Stimulated activated CD4-positive, alpha-beta T cell treated with anti-CD3 and anti-CD28 coated beads, Interleukin-15, amount 100 ng/mL, for 48 hours (primary cell): ENCODE measurements around the gene PRKRIP1.
"Not testable (repeated sequence)": the region's sequence is repeated elsewhere in the genome, so short reads cannot be mapped to it uniquely, and the experiment has no call there.

Experiments used
- DNase-seq, 2 donors: peaks; one replicate each; pipeline ENCODE4 v3.0.0-alpha.2; 2020; ENCODE audit warnings: low read depth in 2 of 2

Gene PRKRIP1

DNA sequence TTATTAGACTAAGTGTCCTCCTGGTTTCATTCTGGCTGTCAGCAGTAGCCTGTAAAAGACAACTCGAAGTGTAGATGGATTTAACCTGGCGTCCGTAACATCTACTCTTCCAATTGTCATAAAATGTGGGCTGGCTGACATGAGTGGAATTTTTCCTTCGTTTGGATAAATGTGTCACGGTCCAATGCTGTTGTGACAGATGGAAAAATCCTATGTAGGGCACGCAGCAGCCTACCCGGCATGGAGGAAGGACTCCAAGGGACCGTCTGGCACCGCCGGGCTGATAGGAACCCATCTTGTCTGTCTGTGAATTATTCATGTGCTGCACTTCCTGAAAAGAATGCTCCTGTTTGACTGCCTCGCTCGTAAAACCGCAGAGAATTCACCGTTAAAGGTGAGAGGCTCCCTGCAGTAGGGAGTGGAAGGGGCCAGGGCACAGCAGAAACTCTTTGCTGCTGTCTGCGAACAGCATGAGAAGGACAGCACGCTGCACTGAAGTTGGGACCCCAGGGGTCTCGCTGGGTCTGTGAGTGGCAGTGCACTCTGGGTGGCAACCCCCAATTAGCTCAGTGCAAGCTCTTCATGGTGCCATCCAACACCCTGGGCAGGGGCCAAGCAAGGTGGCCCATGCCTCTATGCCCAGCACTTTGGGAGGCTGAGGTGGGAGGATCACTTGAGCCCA is 35.6 kb downstream of the PRKRIP1 start:
- no peak for DNase-seq

DNA sequence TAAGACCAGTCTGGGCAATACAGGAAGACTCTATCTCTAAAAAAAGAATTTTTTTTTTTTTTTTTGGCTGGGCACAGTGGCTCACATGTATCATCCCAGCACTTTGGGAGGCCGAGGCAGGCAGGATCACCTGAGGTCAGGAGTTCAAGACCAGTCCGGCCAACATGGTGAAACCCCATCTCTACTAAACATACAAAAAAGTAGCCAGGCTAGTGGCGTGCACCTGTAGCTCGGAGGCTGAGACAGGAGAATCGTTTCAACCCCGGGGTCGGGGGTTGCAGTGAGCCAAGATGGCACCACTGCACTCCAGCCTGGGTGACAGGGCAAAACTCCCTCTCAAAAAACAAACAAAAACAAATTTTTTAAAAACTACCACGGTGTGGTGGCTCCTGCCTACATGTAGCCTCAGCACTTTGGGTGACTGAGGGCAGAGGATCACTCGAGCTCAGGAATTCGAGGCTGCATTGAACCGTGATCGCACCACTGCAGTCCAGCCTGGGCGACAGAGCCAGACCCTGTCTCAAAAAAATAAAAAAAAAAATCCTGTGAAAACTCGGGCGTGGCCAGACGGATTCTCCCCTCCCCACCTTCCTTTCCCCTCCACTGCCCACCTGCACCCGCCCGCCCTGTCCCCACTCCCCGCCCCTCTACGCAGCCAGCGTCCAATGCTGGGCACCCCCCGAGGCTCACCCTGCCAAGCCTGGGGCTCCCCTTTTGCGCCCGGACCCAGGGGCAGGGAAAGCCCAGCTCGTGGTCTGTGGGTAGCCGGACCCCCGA is 36.5 kb downstream of the PRKRIP1 start:
- DNase-seq, result no peak

DNA sequence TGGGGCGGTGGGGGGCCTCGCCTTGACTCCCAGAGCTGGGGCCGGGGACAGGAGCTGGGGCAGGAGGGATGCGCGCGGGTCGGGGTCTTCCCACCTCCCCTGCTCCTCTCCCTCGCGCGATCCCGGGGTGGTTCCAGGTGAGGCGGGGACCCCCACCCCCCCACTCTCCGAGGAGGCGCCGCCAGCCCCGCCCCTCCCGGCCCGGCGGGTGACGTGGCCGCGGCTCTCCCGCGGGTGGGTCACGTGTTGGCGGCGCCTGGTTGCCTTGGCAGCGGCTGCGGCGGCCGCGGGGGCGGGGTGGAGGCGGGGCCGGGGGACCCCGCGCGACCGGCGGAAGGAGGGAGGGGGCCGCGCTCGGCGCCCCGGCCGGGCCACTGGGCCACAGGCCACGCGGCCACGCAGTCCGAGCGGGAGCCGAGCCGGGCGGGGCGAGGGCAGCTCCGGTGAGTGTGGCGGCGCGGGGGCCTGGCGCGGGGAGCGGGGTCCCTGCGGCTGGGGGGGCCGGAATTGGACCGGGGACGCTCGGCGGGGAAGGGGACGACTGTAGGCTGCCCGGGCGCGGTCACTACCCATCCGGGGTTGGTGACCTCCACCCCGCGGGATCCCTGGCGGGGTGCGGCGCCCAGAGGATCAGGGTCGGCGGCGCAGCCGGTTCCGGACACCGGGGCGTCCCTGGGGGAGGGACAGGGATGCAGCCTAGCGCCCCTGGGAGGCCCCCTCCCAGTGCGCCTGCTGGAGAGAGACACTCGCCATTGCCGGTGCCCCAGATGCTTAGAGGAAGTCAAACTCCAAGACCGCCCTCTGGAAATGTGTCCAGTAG is 37.3 kb downstream of the PRKRIP1 start, which contains the start of gene ORAI2:
Gene ORAI2 (plus strand): TSS at position 357 of the 820 bp plus-strand sequence. CDS start 5,382 bp downstream, outside the sequence.
- DNase-seq, result peak; percentile 70 to 80

DNA sequence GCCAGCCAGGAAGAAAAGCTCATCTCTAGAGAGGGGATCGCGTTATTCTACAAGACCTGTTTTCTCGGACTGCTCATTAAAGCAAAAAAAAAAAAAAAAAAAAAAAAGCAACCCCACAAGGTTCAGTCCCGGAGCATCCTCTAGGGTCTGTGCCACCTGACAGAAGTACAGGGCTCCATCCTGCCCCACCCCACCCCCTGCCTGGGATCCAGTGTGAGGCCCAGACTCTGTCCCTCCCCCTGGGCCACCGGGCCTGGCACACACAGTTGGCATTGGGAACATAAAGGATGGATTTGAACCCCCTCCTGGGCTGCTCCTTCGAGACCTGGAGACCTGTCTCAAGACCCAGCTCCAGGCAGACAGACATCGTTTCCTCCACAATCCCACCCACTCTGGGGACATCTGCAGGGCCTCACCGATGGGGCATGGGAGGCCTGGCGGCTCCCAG is 37.9 kb downstream of the PRKRIP1 start:
- no peak for DNase-seq

DNA sequence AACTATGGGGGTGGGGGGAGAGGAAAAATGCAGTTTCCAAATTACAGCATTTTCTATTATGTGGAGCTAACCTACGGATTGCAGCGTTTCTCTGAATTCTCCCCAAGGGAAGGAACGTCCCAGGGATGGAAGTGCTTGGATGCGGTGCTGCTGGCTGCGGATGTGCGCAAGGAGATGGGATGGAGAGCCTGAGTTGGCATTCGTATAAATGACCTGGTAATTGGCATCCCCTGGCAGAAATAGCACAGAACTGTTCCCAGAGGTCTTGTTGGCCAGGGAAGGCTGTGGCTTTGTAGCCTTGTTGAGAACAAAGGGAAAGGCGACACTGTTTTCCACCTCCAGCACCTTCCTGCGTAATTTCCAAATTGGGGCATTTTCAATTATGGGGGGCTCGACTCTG is 40.0 kb downstream of the PRKRIP1 start:
- no peak for DNase-seq

DNA sequence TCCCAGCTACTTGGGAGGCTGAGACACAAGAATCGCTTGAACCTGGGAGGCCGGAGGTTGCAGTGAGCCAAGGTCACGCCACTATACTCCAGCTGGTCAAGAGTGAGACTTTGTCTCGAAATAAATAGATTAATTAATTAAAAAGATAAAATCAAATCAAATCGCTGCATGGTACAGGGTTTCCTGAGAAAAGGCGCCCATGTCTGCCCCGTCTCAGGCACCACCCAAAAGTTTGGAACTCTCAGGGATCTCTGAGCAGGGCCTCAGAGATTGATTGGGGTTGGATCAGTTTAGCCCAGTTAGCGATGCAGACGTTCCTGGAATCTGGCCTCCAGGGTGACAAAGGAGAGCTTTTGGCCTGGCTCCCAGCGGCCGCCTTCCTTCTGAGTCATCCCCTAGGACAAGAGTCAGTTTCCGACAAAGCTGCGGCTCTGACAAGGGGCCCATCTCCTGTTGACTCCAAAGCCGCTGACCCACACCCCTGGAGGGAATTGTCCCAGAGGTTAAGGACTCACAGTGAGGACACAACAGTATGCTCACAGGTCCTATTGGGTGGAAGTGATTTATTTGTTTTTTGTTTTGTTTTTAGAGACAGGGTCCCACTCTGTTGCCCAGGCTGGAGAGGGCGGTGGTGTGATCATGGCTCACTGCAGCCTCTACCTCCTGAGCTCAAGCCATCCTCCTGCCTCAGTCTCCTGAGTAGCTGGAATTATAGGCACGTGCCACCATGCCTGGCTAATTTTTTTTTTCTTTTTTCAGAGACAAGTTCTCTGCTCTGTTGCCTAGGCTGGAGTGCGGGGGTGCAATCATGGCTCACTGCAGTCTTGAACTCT is 44.0 kb downstream of the PRKRIP1 start:
- DNase-seq, result no peak

DNA sequence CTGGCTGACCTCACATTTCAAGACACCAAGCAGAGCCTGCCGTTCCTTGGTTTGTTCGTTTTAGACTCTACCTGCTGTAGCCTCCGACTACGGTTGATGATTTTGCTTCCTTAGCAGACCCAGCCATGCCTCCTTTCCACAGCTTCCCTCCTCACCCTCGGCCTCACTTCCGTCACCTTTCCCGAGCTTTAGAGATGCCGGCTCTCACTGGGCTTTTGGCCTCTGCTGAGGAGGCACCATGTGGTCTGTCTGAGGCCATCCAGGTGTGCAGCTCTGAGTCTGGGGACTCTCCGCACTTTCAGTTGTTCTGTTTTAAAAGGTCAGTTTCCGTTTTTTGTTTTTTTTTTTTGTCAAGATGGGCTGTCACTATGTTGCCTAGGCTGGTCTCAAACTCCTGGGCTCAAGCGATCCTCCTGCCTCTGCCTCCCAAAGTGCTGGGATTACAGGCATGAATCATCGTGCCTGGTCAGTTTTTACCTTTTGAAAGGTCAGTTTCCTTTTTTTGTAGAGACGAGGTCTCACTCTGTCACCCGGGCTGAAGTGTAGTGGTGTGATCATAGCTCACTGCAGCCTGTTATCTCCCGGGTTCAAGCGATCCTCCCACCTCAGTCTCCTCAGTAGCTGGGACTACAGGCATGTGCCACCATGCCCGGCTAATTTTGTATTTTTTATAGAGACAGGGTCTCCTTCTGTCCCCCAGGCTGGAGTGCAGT is 49.0 kb downstream of the PRKRIP1 start:
- no peak for DNase-seq

DNA sequence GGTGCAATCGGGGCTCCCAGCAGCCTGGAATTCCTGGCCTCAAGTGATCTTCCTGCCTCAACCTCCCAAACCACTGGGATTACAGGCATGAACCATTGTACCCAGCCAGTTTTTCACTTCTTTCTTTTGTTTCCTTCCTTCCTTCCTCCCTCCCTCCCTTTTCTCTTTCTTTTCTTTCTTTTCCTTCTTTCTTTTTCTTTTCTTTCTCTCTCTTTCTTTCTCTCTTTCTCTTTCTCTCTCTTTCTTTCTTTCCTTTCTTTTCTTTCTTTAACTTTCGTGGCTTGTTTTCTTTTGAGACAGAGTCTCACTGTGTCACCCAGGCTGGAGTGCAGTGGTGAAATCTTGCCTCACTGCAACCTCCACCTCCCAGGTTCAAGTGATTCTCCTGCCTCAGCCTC is 49.5 kb downstream of the PRKRIP1 start:
- no peak for DNase-seq

DNA sequence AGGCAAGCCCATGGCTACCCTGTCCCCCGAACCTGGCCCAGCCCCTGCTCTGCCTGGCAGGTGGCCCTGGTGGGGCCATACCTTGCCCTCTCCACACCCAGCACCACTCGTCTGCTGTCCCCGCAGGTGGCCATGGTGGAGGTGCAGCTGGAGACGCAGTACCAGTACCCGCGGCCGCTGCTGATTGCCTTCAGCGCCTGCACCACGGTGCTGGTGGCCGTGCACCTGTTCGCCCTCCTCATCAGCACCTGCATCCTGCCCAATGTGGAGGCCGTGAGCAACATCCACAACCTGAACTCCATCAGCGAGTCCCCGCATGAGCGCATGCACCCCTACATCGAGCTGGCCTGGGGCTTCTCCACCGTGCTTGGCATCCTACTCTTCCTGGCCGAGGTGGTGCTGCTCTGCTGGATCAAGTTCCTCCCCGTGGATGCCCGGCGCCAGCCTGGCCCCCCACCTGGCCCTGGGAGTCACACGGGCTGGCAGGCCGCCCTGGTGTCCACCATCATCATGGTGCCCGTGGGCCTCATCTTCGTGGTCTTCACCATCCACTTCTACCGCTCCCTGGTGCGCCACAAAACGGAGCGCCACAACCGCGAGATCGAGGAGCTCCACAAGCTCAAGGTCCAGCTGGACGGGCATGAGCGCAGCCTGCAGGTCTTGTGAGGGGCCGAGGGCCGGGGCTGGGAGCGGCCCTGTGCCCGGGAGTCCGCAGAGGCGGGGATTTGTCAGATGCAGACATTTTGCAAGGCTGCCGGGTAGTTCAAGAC is 50.4 kb downstream of the PRKRIP1 start:
- no peak for DNase-seq

DNA sequence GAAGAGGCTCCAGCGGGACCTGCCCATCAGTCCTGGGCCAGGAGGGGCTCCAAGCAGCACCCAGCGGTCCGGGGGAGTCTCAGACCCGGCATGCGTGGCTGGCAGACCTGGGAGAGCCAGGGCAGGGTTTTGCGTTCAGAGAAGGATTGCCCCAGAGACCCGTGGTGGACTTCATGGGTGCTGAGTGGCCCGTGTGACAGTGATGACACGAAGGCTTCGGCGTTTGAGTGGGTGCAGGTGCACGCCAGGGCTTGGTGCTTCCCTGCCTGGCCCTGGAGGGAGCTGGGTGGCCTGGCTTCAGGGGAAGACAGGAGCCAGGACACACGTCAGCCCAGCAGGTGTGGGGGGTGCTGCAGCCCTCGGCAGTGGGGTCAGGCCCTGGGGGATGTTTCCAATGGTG is 51.1 kb downstream of the PRKRIP1 start:
- DNase-seq, result no peak

DNA sequence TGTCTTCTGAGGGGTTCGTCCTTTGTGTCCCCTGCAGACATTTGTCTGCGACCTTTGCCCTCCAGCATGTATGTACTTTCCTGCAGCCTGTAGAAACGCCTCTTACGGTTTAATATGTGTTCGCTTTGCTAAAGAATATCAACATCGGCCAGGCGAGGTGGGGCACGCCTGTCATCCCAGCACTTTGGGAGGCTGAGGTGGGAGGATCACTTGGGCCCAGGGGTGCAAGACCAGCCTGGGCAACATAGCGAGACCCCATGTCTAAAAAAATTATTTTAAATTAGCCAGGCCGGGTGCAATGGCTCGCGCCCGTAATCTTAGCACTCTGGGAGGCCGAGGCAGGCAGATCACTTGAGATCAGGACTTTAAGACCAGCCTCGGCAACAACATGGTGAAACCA is 53.0 kb downstream of the PRKRIP1 start:
- DNase-seq, result no peak

DNA sequence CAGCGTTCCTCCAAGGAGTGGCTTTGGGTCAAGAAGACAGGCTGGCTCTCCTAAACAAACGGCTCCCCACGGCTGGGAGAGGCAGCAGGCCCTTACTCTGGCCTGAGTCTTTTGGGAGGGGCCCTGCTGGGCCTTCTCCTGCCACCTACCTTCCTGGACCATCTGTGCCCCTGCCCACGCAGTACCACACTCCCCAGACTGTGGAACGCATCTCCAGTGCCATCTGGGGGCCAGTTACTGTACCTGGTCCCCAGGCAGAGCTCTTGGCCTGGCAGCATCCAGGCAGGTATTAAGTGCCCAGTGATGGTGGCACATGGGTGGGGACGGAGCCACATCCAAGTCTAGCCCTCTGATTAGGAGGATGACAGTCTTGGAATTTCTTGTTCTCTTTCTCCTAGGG is 54.1 kb downstream of the PRKRIP1 start:
- no peak for DNase-seq

DNA sequence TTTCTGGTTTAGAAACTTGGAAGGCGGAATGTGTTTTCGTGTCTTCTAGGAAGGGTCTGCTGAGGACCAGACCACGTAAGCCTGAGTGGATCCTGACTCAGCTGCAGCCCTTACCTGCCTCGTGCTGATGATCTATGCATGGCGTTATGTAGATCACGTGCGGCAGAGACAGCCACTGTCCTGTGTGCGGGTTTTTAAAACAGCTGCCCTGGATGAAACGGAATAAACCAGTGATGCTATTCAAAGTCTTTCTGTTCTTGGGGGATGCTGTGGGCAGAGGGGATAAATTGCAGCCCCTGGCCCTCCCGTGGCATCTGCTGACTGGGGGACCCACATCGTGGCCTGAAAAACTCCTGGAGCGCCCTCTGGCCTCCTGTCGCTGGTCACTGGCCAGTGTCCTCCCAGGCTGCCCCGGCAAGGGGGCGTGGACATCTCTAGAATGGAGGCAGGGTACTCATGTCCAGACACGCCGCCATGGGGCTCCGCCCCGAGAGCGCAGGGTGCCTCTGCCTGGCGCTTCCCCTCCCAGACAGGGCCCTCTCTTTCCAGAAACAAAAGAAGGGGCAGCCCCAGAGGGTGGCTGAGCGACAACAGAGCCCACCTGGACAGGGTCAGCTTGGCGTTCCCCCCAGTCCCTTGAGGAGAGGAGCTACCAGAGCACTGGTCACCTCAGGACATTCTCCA is 55.4 kb downstream of the PRKRIP1 start:
- no peak for DNase-seq

DNA sequence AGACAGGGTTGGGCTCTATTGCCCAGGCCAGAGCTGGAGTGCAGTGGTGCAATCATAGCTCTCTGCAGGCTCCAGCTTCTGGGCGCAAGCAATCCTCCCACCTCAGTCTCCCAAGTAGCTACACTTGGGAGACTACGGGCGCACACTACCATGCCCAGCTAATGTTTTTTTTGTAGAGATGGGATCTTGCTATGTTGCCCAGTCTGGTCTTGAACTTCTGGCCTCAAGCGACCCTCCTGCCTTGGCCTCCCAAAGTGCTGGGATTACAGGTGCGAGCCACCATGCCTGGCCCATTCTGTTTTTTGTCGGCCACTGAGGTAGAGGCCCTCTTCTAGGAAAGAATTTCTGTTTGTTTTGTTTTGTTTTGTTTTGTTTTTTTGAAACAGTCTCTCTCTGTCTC is 56.3 kb downstream of the PRKRIP1 start:
- no peak for DNase-seq

DNA sequence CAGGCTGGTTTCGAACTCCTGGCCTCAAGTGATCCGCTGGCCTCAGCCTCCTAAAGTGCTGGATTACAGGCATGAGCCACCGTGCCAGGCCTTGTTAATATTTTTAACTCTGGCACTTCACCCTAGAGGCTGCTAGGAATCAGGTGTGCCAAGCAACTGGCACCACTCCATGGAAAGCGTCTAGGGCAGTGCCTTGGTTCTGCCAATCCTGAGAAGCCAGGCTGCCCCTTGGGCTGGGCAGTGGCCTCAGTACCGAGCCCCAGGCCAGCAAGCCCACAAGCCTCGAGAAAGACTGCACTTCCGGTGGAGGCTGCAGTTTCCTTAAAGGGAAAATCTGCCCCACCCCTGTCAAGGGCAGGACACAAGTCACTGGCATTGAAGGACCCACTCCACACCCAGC is 57.2 kb downstream of the PRKRIP1 start:
- DNase-seq, result no peak

DNA sequence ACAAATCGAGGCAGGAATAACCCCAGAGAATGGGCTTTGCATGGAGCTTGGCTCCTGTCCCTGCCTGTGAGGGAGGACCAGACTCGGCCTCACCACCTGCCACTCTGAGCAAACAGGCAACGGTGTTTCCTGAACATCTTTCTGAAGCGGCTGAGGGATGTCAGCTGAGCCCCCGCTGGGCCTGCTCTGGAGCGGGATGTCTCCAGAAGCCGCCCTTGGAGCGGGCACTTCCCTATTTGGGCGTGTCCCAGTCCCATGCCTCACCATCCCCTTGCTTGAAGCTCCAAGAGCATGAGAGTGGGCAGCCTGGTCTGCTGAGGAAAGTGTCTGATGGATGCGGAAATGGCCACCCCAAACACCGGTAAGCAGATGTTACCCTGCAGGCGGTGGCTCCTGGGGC is 58.3 kb downstream of the PRKRIP1 start:
- DNase-seq, result no peak

DNA sequence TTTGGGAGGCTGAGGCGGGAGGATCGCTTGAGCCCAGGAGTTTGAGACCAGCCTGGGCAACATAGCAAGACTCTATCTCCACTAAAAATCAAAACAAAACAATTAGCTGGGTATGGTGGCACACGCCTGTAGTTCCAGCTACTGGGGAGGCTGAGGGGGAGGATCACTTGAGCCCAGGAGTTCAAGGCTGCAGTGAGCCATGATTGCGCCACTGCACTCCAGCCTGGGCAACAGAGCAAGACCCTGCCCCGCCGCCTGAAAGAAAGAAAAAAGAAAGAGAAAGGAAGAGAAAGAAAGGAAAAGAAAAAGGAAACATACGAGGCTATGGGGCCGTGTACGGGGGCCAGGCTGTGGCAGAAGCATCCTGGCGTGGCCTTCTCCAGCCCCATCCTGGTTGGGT is 58.8 kb downstream of the PRKRIP1 start:
- not testable (repeated sequence) for DNase-seq

DNA sequence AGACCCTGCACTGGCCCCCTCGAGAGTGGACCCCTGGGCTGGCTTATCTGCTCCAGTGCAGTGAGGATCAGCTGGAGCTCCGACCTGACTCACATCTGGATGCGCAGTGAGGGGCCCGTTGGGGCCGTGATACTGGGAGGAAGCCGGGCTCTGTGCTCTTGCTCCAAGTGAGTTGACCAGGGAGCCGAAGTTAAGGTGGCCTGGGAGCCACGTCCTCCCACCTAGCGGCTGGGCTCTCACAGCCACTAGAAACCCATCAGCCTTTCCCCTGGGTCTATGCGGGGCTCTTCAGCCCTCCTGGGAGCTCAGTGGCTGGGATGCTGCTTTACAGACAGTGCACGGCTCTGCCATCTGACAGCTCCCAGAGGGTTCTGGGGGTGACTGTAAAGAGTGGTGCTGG is 59.4 kb downstream of the PRKRIP1 start:
- DNase-seq, result no peak

DNA sequence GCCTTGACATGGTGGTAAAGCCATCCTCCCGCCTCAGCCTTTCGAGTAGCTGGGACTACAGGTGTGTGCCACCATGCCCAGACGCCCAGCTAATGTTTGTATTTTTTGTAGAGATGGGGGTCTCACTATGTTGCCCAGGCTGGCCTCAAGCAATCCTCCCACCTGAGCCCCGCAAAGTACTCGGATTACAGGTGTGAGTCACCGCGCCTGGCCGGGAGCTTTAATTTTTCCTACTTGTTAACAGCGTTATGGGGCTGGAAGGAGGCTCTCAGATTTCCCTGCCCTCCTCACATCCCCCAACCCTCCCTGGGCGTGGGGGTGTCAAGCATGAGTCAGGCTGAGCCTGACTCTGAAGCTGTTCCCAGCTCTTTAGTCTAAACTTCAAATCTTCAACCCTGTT is 60.2 kb downstream of the PRKRIP1 start:
- DNase-seq, result no peak
